K562 (cell line): Measurements from ENCODE around the gene EGFL7. TPM values are rescaled to one million over a fixed set of nuclear protein-coding genes. Genes with fewer than 3 reads are reported as not detected.
A peak's percentile ranks its signal among the peaks of the same experiment; 100 is the strongest.

ENCODE experiments used
- ATAC-seq: fragments of 200-7000 bp; cut with Tn5 transposase; 3 replicates; pipeline ENCODE4 v1.9.1; 2020; ENCODE audit warnings: moderate library complexity
- BruUV-seq: library from RNA; stranded (reverse); fragments of 400-500 nt; replicated peaks from 2 replicates; lab custom pipeline; 2021; lab: Mats Ljungman, UMichigan
- CTCF ChIA-PET: fragments of 300-600 bp; formaldehyde crosslinking; extraction: SDS; loops from one replicate; lab custom pipeline; 2021; ENCODE audit warnings: low intra/inter-chr PET ratio; lab: Yijun Ruan, JAX
- POLR2A ChIA-PET: fragments of 300-600, 350-650 bp; sonication (Branson Sonifier 250); formaldehyde crosslinking; extraction: SDS; loops from one replicate; lab custom pipeline; 2021; ENCODE audit warnings: antibody characterized with exemption, inconsistent platforms; lab: Yijun Ruan, JAX
- DNase-seq, 4 experiments: peaks; one replicate each; pipeline versions ENCODE4 v3.0.0 to v3.0.0-alpha.2; 2011 to 2018; ENCODE audit warnings: low spot score in 3 of 4, mixed read lengths in 3 of 4; ENCODE audit errors: extremely low read depth in 1 of 4
- FAIRE-seq: peaks from 2 replicates; lab custom pipeline; 2011; peaks lifted over from hg19 to GRCh38; lab: Jason Lieb, UNC
- H2AFZ ChIP-seq: 2 replicates; pipeline ENCODE4 v1.6.0; 2011; ENCODE audit warnings: low read depth, low read length, control low read depth, inconsistent platforms
- H3K27ac ChIP-seq: fragments of 200-600 bp; 3 replicates; pipeline ENCODE4 v1.8.0; 2011; ENCODE audit warnings: low read depth, mild to moderate bottlenecking, control low read depth, inconsistent platforms, low read length, moderate library complexity, mixed read lengths; ENCODE audit errors: extremely low read depth
- H3K27me3 ChIP-seq, 2 experiments: fragments of 300-600 bp in 1 of 2; 2 replicates in 1 of 2; 3 replicates in 1 of 2; pipeline versions ENCODE4 v1.6.0 to v1.8.0; 2011; ENCODE audit warnings: inconsistent platforms in 2 of 2, low read length in 2 of 2, mild to moderate bottlenecking in 1 of 2, mixed read lengths in 1 of 2, moderate library complexity in 1 of 2; ENCODE audit not compliant: control insufficient read depth in 2 of 2, insufficient read depth in 2 of 2
- H3K36me3 ChIP-seq: fragments of 300-600 bp; 3 replicates; pipeline ENCODE4 v1.8.0; 2011; ENCODE audit warnings: mild to moderate bottlenecking, low read length, inconsistent platforms; ENCODE audit not compliant: control insufficient read depth, insufficient read depth
- H3K4me1 ChIP-seq, 2 experiments: fragments of 200-600 bp in 1 of 2; replicated peaks in 1 of 2; 2 replicates in 1 of 2; 3 replicates in 1 of 2; pipeline versions ENCODE4 v1.5.1 to v1.8.0; 2011; ENCODE audit warnings: inconsistent platforms in 2 of 2, low read length in 2 of 2, mild to moderate bottlenecking in 1 of 2, mixed read lengths in 1 of 2, moderate library complexity in 1 of 2; ENCODE audit not compliant: control insufficient read depth in 2 of 2, insufficient read depth in 2 of 2
- H3K4me2 ChIP-seq: 2 replicates; pipeline ENCODE4 v1.6.1; 2011; ENCODE audit warnings: low read length, control low read depth, inconsistent platforms, mixed read lengths; ENCODE audit not compliant: insufficient read depth
- H3K4me3 ChIP-seq: fragments of 200-600 bp; sonication (generic), shearing (Covaris generic); 2 replicates; pipeline ENCODE4 v1.5.1; 2016; ENCODE audit warnings: control low read depth, inconsistent platforms
- H3K79me2 ChIP-seq: fragments of 200-600 bp; 3 replicates; pipeline ENCODE4 v1.8.0; 2011; ENCODE audit warnings: low read length, inconsistent platforms; ENCODE audit not compliant: control insufficient read depth, insufficient read depth
- H3K9ac ChIP-seq, 2 experiments: 2 replicates each; pipeline versions ENCODE4 v1.6.0 to v1.6.1; 2011; ENCODE audit warnings: low read depth in 2 of 2, low read length in 2 of 2, control low read depth in 1 of 2, inconsistent platforms in 1 of 2, mild to moderate bottlenecking in 1 of 2, mixed read lengths in 1 of 2; ENCODE audit not compliant: insufficient read depth in 1 of 2
- H3K9me1 ChIP-seq: one replicate; pipeline ENCODE4 v1.6.0; 2011; ENCODE audit warnings: inconsistent platforms, mild to moderate bottlenecking, low read length, moderate library complexity; ENCODE audit not compliant: control insufficient read depth, insufficient read depth
- H3K9me3 ChIP-seq: replicated peaks from 2 replicates; pipeline ENCODE4 v1.5.1; 2011; ENCODE audit warnings: low read depth, low read length, inconsistent platforms; ENCODE audit not compliant: control insufficient read depth, insufficient read depth
- H4K20me1 ChIP-seq: replicated peaks from 2 replicates; pipeline ENCODE4 v1.6.1; 2011; ENCODE audit warnings: low read length, inconsistent platforms, mixed read lengths; ENCODE audit not compliant: control insufficient read depth, insufficient read depth
- CSDE1 ChIP-seq, 2 experiments: fragments of 450-650 bp; IDR thresholded peaks; 2 replicates each; pipeline ENCODE4 v1.6.1; 2016; ENCODE audit warnings: mild to moderate bottlenecking in 1 of 2
- FOXA3 ChIP-seq, 2 experiments: fragments of 450-650 bp in 1 of 2; sonication (generic) in 1 of 2; formaldehyde crosslinking; IDR thresholded peaks in 1 of 2; conservative IDR thresholded peaks in 1 of 2; 2 replicates each; pipeline versions ENCODE4 v1.4.0 to v1.8.0; 2020 to 2022; ENCODE audit warnings: mild to moderate bottlenecking in 2 of 2, missing genetic modification reagents in 1 of 2
- FOXP1 ChIP-seq: sonication (generic); formaldehyde crosslinking; IDR thresholded peaks from 2 replicates; pipeline ENCODE4 v1.8.0; 2022; ENCODE audit warnings: mild to moderate bottlenecking, missing genetic modification reagents
- MXD1 ChIP-seq: fragments of 250-450 bp; sonication (Bioruptor Pico); IDR thresholded peaks from 2 replicates; pipeline ENCODE4 v1.8.0; 2021; ENCODE audit warnings: borderline replicate concordance, mild to moderate bottlenecking, moderate library complexity; ENCODE audit not compliant: poor library complexity, severe bottlenecking
- ZNF12 ChIP-seq: sonication (generic); formaldehyde crosslinking; IDR thresholded peaks from 2 replicates; pipeline ENCODE4 v1.4.0; 2020; ENCODE audit warnings: mild to moderate bottlenecking, missing genetic modification reagents
- WGBS: fragments of 100-300 bp; shearing (Covaris generic); methylation state at CpG from one replicate; pipeline ENCODE4 v1.1.6; 2016; ENCODE audit warnings: low coverage, mixed read lengths; ENCODE audit not compliant: insufficient coverage; ENCODE audit errors: missing lambda C conversion rate; 5-methylcytosine and 5-hydroxymethylcytosine counted together
- in situ Hi-C: fragments of 300-500 bp; cut with MboI; formaldehyde crosslinking; loops from 4 replicates; pipeline ENCODE4 v1.15.0; 2018; ENCODE audit warnings: inconsistent platforms, mixed read lengths
- intact Hi-C: fragments of 100-400 bp; cut with micrococcal nuclease; formaldehyde crosslinking; loops from 2 replicates; pipeline ENCODE4 v1.14.2; 2022
- polyA plus RNA-seq, 8 experiments: library from polyadenylated mRNA; depleted of rRNA in 4 of 8; stranded (reverse) in 5 of 8; unstranded in 3 of 8; fragments of >200 nt; fragmentation: Nextera tagmentation in 2 of 8; fragmentation: Illumina TruSeq in 1 of 8; extraction: Ambion mirVana in 2 of 8; extraction: Trizol in 1 of 8; gene quantifications; 2 replicates each; pipeline versions ENCODE4 v1.2.1 to v1.2.3, GENCODE V29; 2011 to 2014; ENCODE audit warnings: inconsistent platforms in 1 of 8, missing spikeins in 1 of 8
- total RNA-seq, 7 experiments: library from RNA; depleted of rRNA in 6 of 7; stranded (reverse); fragments of >200 nt in 6 of 7; fragmentation: Illumina TruSeq in 2 of 7; extraction: Trizol in 2 of 7; gene quantifications; 2 replicates each; pipeline versions ENCODE4 v1.2.1 to v1.2.3, GENCODE V29; 2011 to 2021; ENCODE audit warnings: low replicate concordance in 1 of 7
- TF ChIP-seq, protein P1 (sequence below): sonication (generic); formaldehyde crosslinking; IDR thresholded peaks from 2 replicates; pipeline ENCODE4 v1.8.1; 2022; ENCODE audit warnings: missing genetic modification reagents
- TF ChIP-seq, protein P2 (sequence below): fragments of 250-450 bp; sonication (Bioruptor Pico); IDR thresholded peaks from 2 replicates; pipeline ENCODE4 v1.8.0; 2022; ENCODE audit warnings: inconsistent platforms

The EGFL7 gene
- total and polyA plus RNA-seq, 9 of the 15 experiments (the other 6 are each of a cell fraction or from before 2014, with no cell fraction given), result 1.5 to 286 (median 55.5) TPM

DNA sequence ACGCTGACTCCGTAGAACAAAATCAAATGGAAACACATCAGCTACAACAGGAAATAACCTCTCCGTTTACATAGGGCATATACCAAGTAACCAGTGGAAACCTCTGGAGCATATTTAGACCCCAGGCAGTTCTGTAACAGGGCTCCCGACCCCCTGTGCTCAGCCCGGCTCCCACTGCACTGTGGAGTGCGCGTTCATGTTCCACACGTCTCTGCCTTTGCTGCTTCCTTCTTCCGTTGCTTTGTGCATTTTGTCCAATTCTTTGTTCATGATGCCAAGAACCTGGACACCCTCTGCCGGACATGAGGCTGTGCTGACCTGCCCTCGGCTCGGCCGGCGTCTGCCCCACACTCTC, 30.4 kb downstream of the EGFL7 start:
- in situ Hi-C loops (no loop called here), intact Hi-C loops (loop anchor here (5.0 kb wide), 2 partner anchors 46 to 206 kb away; no protein-coding TSS in a partner anchor)
- H3K36me3 ChIP-seq, result no peaks in the 10 kb centered on the region
- no TSS peak for BruUV-seq
- no peak overlapping the region for H3K4me3 ChIP-seq
- H3K9me3 ChIP-seq, result no peaks in the 10 kb centered on the region
- H4K20me1 ChIP-seq, result no peaks in the 10 kb centered on the region
- TF ChIP-seq FOXP1 (no peak), FOXA3 (CRISPR knock-in tag; conservative IDR thresholded peaks at IDR 0.05 in 1 of 2, IDR thresholded peaks at IDR 0.05 in 1 of 2) (no peak), CSDE1 (IDR thresholded peaks at IDR 0.05) (no peak), ZNF12 (no peak), MXD1 (no peak)
- TF ChIP-seq, protein P1, sequence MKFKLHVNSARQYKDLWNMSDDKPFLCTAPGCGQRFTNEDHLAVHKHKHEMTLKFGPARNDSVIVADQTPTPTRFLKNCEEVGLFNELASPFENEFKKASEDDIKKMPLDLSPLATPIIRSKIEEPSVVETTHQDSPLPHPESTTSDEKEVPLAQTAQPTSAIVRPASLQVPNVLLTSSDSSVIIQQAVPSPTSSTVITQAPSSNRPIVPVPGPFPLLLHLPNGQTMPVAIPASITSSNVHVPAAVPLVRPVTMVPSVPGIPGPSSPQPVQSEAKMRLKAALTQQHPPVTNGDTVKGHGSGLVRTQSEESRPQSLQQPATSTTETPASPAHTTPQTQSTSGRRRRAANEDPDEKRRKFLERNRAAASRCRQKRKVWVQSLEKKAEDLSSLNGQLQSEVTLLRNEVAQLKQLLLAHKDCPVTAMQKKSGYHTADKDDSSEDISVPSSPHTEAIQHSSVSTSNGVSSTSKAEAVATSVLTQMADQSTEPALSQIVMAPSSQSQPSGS (CRISPR knock-in tag), result no peak
- TF ChIP-seq, protein P2, sequence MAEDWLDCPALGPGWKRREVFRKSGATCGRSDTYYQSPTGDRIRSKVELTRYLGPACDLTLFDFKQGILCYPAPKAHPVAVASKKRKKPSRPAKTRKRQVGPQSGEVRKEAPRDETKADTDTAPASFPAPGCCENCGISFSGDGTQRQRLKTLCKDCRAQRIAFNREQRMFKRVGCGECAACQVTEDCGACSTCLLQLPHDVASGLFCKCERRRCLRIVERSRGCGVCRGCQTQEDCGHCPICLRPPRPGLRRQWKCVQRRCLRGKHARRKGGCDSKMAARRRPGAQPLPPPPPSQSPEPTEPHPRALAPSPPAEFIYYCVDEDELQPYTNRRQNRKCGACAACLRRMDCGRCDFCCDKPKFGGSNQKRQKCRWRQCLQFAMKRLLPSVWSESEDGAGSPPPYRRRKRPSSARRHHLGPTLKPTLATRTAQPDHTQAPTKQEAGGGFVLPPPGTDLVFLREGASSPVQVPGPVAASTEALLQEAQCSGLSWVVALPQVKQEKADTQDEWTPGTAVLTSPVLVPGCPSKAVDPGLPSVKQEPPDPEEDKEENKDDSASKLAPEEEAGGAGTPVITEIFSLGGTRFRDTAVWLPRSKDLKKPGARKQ (CRISPR knock-in tag), result no peak
- TF ChIP-seq, all 486 proteins: peak for 0
- POLR2A ChIA-PET, result interaction anchor here (1.9 kb wide), 1 partner anchor 30 kb away, joined by 5 read pairs; no protein-coding TSS in a partner anchor
- no peaks in the 10 kb centered on the region for H3K27me3 ChIP-seq
- DNase-seq (no peak), FAIRE-seq (peak; percentile 48), ATAC-seq (no peak)
- 55% methylated on average over 14 of the region's 14 CpGs for WGBS
- H3K9me1 ChIP-seq, result no peaks in the 10 kb centered on the region
- no peaks in the 10 kb centered on the region for H3K79me2 ChIP-seq
- CTCF ChIA-PET, result no interaction called here
- H2AFZ ChIP-seq, result no peak overlapping the region
- H3K4me1 ChIP-seq, result peaks cover 9 to 81% of the 10 kb centered on the region in 2 experiments; a peak in 4 of 5 replicates
- H3K9ac ChIP-seq, result peak overlapping the region in 1 of 2 experiments; percentile 15; a peak in 1 of 4 replicates
- H3K4me2 ChIP-seq, result no peak overlapping the region
- H3K27ac ChIP-seq, result no peak overlapping the region
